Right atrium auricular region (tissue), 2 donors: ENCODE data around the gene BCL2L11. TPM values are rescaled to one million over a fixed set of nuclear protein-coding genes. Genes with fewer than 3 reads are reported as not detected.
"Not testable (repeated sequence)": the region's sequence is repeated elsewhere in the genome, so short reads cannot be mapped to it uniquely, and the experiment has no call there.

Source experiments
- DNase-seq: peaks from one replicate; pipeline ENCODE4 v3.0.0-alpha.2; 2019; ENCODE audit warnings: low spot score
- H3K27ac ChIP-seq, 2 donors: fragments of 200-600 bp; sonication (generic); 1 replicate in 1 of 2; 2 replicates in 1 of 2; pipeline ENCODE4 v1.5.1; 2016 to 2019
- H3K27me3 ChIP-seq, 2 donors: fragments of 200-600 bp; sonication (generic); one replicate each; pipeline versions ENCODE4 v1.5.1 to v1.6.0; 2017 to 2019
- H3K36me3 ChIP-seq: fragments of 200-600 bp; sonication (generic); one replicate; pipeline ENCODE4 v1.5.1; 2016
- H3K4me1 ChIP-seq, 2 donors: fragments of 200-600 bp; sonication (generic); one replicate each; pipeline versions ENCODE4 v1.5.1 to v1.6.0; 2017 to 2019
- H3K4me3 ChIP-seq, 2 donors: fragments of 200-600 bp; sonication (generic); 1 replicate in 1 of 2; 2 replicates in 1 of 2; pipeline ENCODE4 v1.5.1; 2017 to 2019; ENCODE audit warnings: mild to moderate bottlenecking in 1 of 2, moderate library complexity in 1 of 2
- H3K9me3 ChIP-seq, 2 donors: fragments of 200-600 bp; sonication (generic); one replicate each; pipeline ENCODE4 v1.5.1; 2019
- CTCF ChIP-seq, 2 donors: fragments of 200-600 bp; sonication (generic); IDR thresholded peaks; one replicate each; pipeline ENCODE4 v1.5.1; 2019; ENCODE audit warnings: antibody characterized with exemption in 2 of 2
- total RNA-seq, 2 donors: library from RNA; depleted of rRNA; stranded (reverse); fragments of >200 nt; gene quantifications; one replicate each; pipeline ENCODE4 v1.1.0, GENCODE V29; 2016

Gene BCL2L11
- 10 to 100 TPM in 1 of 2 donors, 1 to 10 TPM in 1; 9.2 to 14.0 TPM for total RNA-seq

GRCh38 chr2:111120253-111121027, at the start of gene BCL2L11:
BCL2L11 (plus strand) TSS chr2:111120914; CDS start chr2:111123746, 2,832 bp downstream.
- peak within 1 kb of the TSS; percentile 68 to 80 for H3K4me3 ChIP-seq
- H3K36me3 ChIP-seq: no peaks in the 10 kb centered on the region
- TF ChIP-seq CTCF (IDR thresholded peaks at IDR 0.05): peak in 1 of 2 donors; percentile 49
- H3K4me1 ChIP-seq: peaks cover 0 to 55% of the 10 kb centered on the region in 2 donors
- peaks cover 0 to 5% of the 10 kb centered on the region in 2 donors for H3K27me3 ChIP-seq
- peak; percentile 85 for DNase-seq
- H3K9me3 ChIP-seq: no peaks in the 10 kb centered on the region
- peak within 1 kb of the TSS; percentile 79 to 81 for H3K27ac ChIP-seq

- peaks cover 0 to 9% of the 10 kb centered on the region in 2 donors for H3K4me1 ChIP-seq
- peaks cover 8 to 11% of the 10 kb centered on the region in 2 donors for H3K9me3 ChIP-seq
- no peak for TF ChIP-seq CTCF (IDR thresholded peaks at IDR 0.05)
- no peaks in the 10 kb centered on the region for H3K36me3 ChIP-seq
- H3K4me3 ChIP-seq: no peak overlapping the region
- H3K27me3 ChIP-seq: no peaks in the 10 kb centered on the region
- no peak overlapping the region for H3K27ac ChIP-seq
- no peak for DNase-seq
These were observed 49.0 kb upstream of the BCL2L11 start for GRCh38 chr2:111071600-111072171.

- H3K4me1 ChIP-seq: peaks cover 0 to 9% of the 10 kb centered on the region in 2 donors
- peaks cover 8 to 11% of the 10 kb centered on the region in 2 donors for H3K9me3 ChIP-seq
- H3K27me3 ChIP-seq: no peaks in the 10 kb centered on the region
- H3K27ac ChIP-seq: no peak overlapping the region
- no peak overlapping the region for H3K4me3 ChIP-seq
- H3K36me3 ChIP-seq: no peaks in the 10 kb centered on the region
- DNase-seq: no peak
- TF ChIP-seq CTCF (IDR thresholded peaks at IDR 0.05): no peak
These were observed 48.4 kb upstream of the BCL2L11 start for GRCh38 chr2:111072220-111072871.

GRCh38 chr2:111082659-111083058, 38.1 kb upstream of the BCL2L11 start:
- H3K27me3 ChIP-seq, H3K4me3 ChIP-seq, H3K4me1 ChIP-seq, H3K9me3 ChIP-seq, H3K36me3 ChIP-seq, DNase-seq, H3K27ac ChIP-seq: not testable (repeated sequence)

GRCh38 chr2:111091811-111092211, 28.9 kb upstream of the BCL2L11 start:
- H3K9me3 ChIP-seq: no peaks in the 10 kb centered on the region
- H3K36me3 ChIP-seq: no peaks in the 10 kb centered on the region
- no peak overlapping the region for H3K4me3 ChIP-seq
- TF ChIP-seq CTCF (IDR thresholded peaks at IDR 0.05): no peak
- H3K27me3 ChIP-seq: no peaks in the 10 kb centered on the region
- no peak overlapping the region for H3K27ac ChIP-seq
- H3K4me1 ChIP-seq: no peaks in the 10 kb centered on the region
- DNase-seq: no peak

- DNase-seq: no peak
- Histone ChIP-seq H3K4me1 (no peaks in the 10 kb centered on the region), H3K36me3 (no peaks in the 10 kb centered on the region), H3K27ac (no peak overlapping the region), H3K4me3 (no peak overlapping the region), H3K9me3 (no peaks in the 10 kb centered on the region), H3K27me3 (no peaks in the 10 kb centered on the region)
- TF ChIP-seq CTCF (IDR thresholded peaks at IDR 0.05): no peak
These were observed 26.0 kb upstream of the BCL2L11 start for GRCh38 chr2:111094691-111095090.
